NCI-H460 (cell line): ENCODE results near the gene NEK2. TPM values are rescaled to one million over a fixed set of nuclear protein-coding genes. Genes with fewer than 3 reads are reported as not detected.
"Not testable (repeated sequence)": the region's sequence is repeated elsewhere in the genome, so short reads cannot be mapped to it uniquely, and the experiment has no call there.

Source experiments
- DNase-seq: peaks from one replicate; pipeline ENCODE4 v3.0.0-alpha.2; 2016; ENCODE audit warnings: low read depth; ENCODE audit errors: extremely low read depth
- total RNA-seq: library from RNA; depleted of rRNA; stranded (reverse); fragments of >200 nt; shearing (Covaris generic); gene quantifications from 2 replicates; pipeline ENCODE4 v1.2.3, GENCODE V29; 2014

NEK2 gene
- total RNA-seq, 1 experiment from 2014 or later: 56.5 TPM

- DNase-seq: no peak
Measured at GRCh38 chr1:211695135-211695816, 19.9 kb upstream of the NEK2 start.

GRCh38 chr1:211693911-211694310 lies 18.5 kb upstream of the NEK2 start:
- DNase-seq: not testable (repeated sequence)

GRCh38 chr1:211688421-211688820 lies 13.0 kb upstream of the NEK2 start:
- no peak for DNase-seq

- no peak for DNase-seq
Measured at GRCh38 chr1:211687462-211688215, 12.2 kb upstream of the NEK2 start.

GRCh38 chr1:211685823-211686222 lies 10.4 kb upstream of the NEK2 start:
- no peak for DNase-seq

GRCh38 chr1:211684791-211685190 lies 9.4 kb upstream of the NEK2 start:
- DNase-seq: no peak

- no peak for DNase-seq
Measured at GRCh38 chr1:211684331-211684730, 8.9 kb upstream of the NEK2 start.

- DNase-seq: no peak
Measured at GRCh38 chr1:211683396-211684297, 8.2 kb upstream of the NEK2 start.

GRCh38 chr1:211682186-211682585 lies 6.8 kb upstream of the NEK2 start:
- not testable (repeated sequence) for DNase-seq

GRCh38 chr1:211680752-211681327 lies 5.4 kb upstream of the NEK2 start:
- DNase-seq: peak; percentile 88

GRCh38 chr1:211677659-211678058 lies 2.2 kb upstream of the NEK2 start:
- DNase-seq: no peak

- no peak for DNase-seq
Measured at GRCh38 chr1:211676761-211677160, 1.3 kb upstream of the NEK2 start.

- no peak for DNase-seq
Measured at GRCh38 chr1:211676106-211676583, 724 bp upstream of the NEK2 start.

GRCh38 chr1:211667065-211667617 lies 8.3 kb downstream of the NEK2 start:
- no peak for DNase-seq

- no peak for DNase-seq
Measured at GRCh38 chr1:211660718-211661222, 14.7 kb downstream of the NEK2 start.

- DNase-seq: no peak
Measured at GRCh38 chr1:211656728-211657127, 18.7 kb downstream of the NEK2 start.

- peak; percentile 89 for DNase-seq
Measured at GRCh38 chr1:211654838-211655787, 20.3 kb downstream of the NEK2 start.

GRCh38 chr1:211653959-211654496 lies 21.4 kb downstream of the NEK2 start:
- DNase-seq: peak; percentile 48

- DNase-seq: peak; percentile 44
Measured at GRCh38 chr1:211653293-211653692, 22.1 kb downstream of the NEK2 start.
